Measurements from ENCODE around the gene TPRX1.

GRCh38 chr19:47836038-47836437 lies 31.7 kb upstream of the TPRX1 start:
- TF ChIP-seq POLR2A (IDR thresholded peaks at IDR 0.05; ENCODE audit: extremely low read depth, insufficient read length) (no peak), CTCF (IDR thresholded peaks at IDR 0.05; ENCODE audit: low read depth, low read length) (no peak), MYC (IDR thresholded peaks at IDR 0.05; ENCODE audit: low read depth, low read length) (no peak)
- TF ChIP-seq, protein P1, sequence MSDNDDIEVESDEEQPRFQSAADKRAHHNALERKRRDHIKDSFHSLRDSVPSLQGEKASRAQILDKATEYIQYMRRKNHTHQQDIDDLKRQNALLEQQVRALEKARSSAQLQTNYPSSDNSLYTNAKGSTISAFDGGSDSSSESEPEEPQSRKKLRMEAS (IDR thresholded peaks at IDR 0.05; ENCODE audit: low read depth, low read length), result no peak
